IMR-90 (cell line): Measurements from ENCODE around the gene TTC7B. TPM values are rescaled to one million over a fixed set of nuclear protein-coding genes. Genes with fewer than 3 reads are reported as not detected.

Experiments used
- ATAC-seq: fragments of 200-7000 bp; cut with Tn5 transposase; 2 replicates; pipeline ENCODE4 v1.9.1; 2020; ENCODE audit warnings: low read depth, mild to moderate bottlenecking, moderate library complexity
- BruUV-seq: library from RNA; stranded (reverse); fragments of 400-500 nt; replicated peaks from 2 replicates; lab custom pipeline; 2021; lab: Mats Ljungman, UMichigan
- CTCF ChIA-PET: fragments of 300-600 bp; formaldehyde crosslinking; extraction: SDS; loops from one replicate; lab custom pipeline; 2021; ENCODE audit warnings: antibody characterized with exemption; lab: Yijun Ruan, JAX
- POLR2A ChIA-PET: fragments of 300-600 bp; sonication (Branson Sonifier 250); formaldehyde crosslinking; loops from one replicate; lab custom pipeline; 2022; ENCODE audit warnings: antibody characterized with exemption; ENCODE audit not compliant: unreplicated experiment; lab: Charles Lee
- DNase-seq: peaks from one replicate; pipeline ENCODE4 v3.0.0; 2013
- H2AFZ ChIP-seq: replicated peaks from 2 replicates; pipeline ENCODE3; 2013; ENCODE audit warnings: low read length, mild to moderate bottlenecking; ENCODE audit not compliant: poor library complexity
- H2AK5ac ChIP-seq: 2 replicates; pipeline ENCODE4 v1.6.1; 2013; ENCODE audit warnings: low read depth, low read length, inconsistent platforms
- H2AK9ac ChIP-seq: replicated peaks from 2 replicates; pipeline ENCODE3; 2013; ENCODE audit warnings: mild to moderate bottlenecking, low read depth, low read length, moderate library complexity; ENCODE audit not compliant: poor library complexity
- H2BK120ac ChIP-seq: 2 replicates; pipeline ENCODE4 v1.6.1; 2013; ENCODE audit warnings: low read depth, low read length, inconsistent platforms
- H2BK15ac ChIP-seq: 3 replicates; pipeline ENCODE4 v1.6.1; 2013; ENCODE audit warnings: low read depth, low read length, inconsistent platforms
- H2BK20ac ChIP-seq: 2 replicates; pipeline ENCODE4 v1.6.1; 2013; ENCODE audit warnings: low read depth, mild to moderate bottlenecking, inconsistent platforms, low read length, moderate library complexity
- H2BK5ac ChIP-seq: 2 replicates; pipeline ENCODE4 v1.6.1; 2013; ENCODE audit warnings: mild to moderate bottlenecking, low read depth, low read length, inconsistent platforms; ENCODE audit not compliant: poor library complexity, severe bottlenecking
- H3K14ac ChIP-seq: replicated peaks from 2 replicates; pipeline ENCODE4 v1.6.1; 2013; ENCODE audit warnings: low read depth, low read length, inconsistent platforms
- H3K18ac ChIP-seq: 2 replicates; pipeline ENCODE4 v1.6.1; 2013; ENCODE audit warnings: low read depth, low read length, control low read depth
- H3K23ac ChIP-seq: 2 replicates; pipeline ENCODE4 v1.6.1; 2013; ENCODE audit warnings: low read depth, low read length, inconsistent platforms
- H3K27ac ChIP-seq: 2 replicates; pipeline ENCODE4 v1.5.1; 2013; ENCODE audit warnings: mild to moderate bottlenecking, control low read depth, low read length; ENCODE audit not compliant: insufficient read depth
- H3K27me3 ChIP-seq: 2 replicates; pipeline ENCODE4 v1.6.1; 2013; ENCODE audit warnings: low read length; ENCODE audit not compliant: control insufficient read depth, insufficient read depth
- H3K36me3 ChIP-seq: 2 replicates; pipeline ENCODE4 v1.6.1; 2013; ENCODE audit warnings: low read length, mixed read lengths; ENCODE audit not compliant: control insufficient read depth, insufficient read depth
- H3K4ac ChIP-seq: 2 replicates; pipeline ENCODE4 v1.6.1; 2013; ENCODE audit warnings: low read depth, low read length, inconsistent platforms
- H3K4me1 ChIP-seq: 2 replicates; pipeline ENCODE4 v1.6.1; 2013; ENCODE audit warnings: low read length, mixed read lengths; ENCODE audit not compliant: control insufficient read depth, insufficient read depth
- H3K4me2 ChIP-seq: 2 replicates; pipeline ENCODE4 v1.6.1; 2013; ENCODE audit warnings: low read depth, mild to moderate bottlenecking, control low read depth, low read length, moderate library complexity
- H3K4me3 ChIP-seq: 2 replicates; pipeline ENCODE4 v1.5.1; 2013; ENCODE audit warnings: low read depth, mild to moderate bottlenecking, control low read depth, low read length, moderate library complexity; ENCODE audit not compliant: insufficient read depth
- H3K56ac ChIP-seq: 2 replicates; pipeline ENCODE4 v1.6.1; 2013; ENCODE audit warnings: low read length, inconsistent platforms; ENCODE audit not compliant: insufficient read depth; ENCODE audit errors: extremely low read depth
- H3K79me1 ChIP-seq, 2 experiments: 2 replicates each; pipeline ENCODE4 v1.6.1; 2013; ENCODE audit warnings: low read length in 2 of 2, inconsistent platforms in 1 of 2, low read depth in 1 of 2
- H3K9ac ChIP-seq: 2 replicates; pipeline ENCODE4 v1.6.1; 2013; ENCODE audit warnings: low read depth, low read length, control low read depth
- H3K9me1 ChIP-seq: 2 replicates; pipeline ENCODE4 v1.6.1; 2013; ENCODE audit warnings: low read length, inconsistent platforms; ENCODE audit not compliant: insufficient read depth
- H3K9me3 ChIP-seq: 2 replicates; pipeline ENCODE4 v1.6.1; 2013; ENCODE audit warnings: low read length; ENCODE audit not compliant: control insufficient read depth, insufficient read depth
- H4K20me1 ChIP-seq: 2 replicates; pipeline ENCODE4 v1.6.1; 2013; ENCODE audit warnings: low read length, inconsistent platforms; ENCODE audit not compliant: insufficient read depth
- H4K5ac ChIP-seq: 2 replicates; pipeline ENCODE4 v1.6.1; 2013; ENCODE audit warnings: mild to moderate bottlenecking, low read depth, low read length, control low read depth
- H4K8ac ChIP-seq, 2 experiments: 2 replicates each; pipeline ENCODE4 v1.6.1; 2013; ENCODE audit warnings: low read depth in 2 of 2, low read length in 2 of 2, control low read depth in 1 of 2, inconsistent platforms in 1 of 2
- H4K91ac ChIP-seq: 2 replicates; pipeline ENCODE4 v1.6.1; 2013; ENCODE audit warnings: low read depth, low read length, inconsistent platforms; ENCODE audit not compliant: insufficient read depth
- BHLHE40 ChIP-seq: fragments of 150-350 bp; IDR thresholded peaks from 2 replicates; pipeline ENCODE4 v1.6.1; 2016; ENCODE audit warnings: mild to moderate bottlenecking, low read depth, low read length
- CEBPB ChIP-seq: IDR thresholded peaks from 2 replicates; pipeline ENCODE4 v1.6.1; 2012; ENCODE audit warnings: low read depth, low read length, improper control_type of control experiment
- CHD1 ChIP-seq: IDR thresholded peaks from 2 replicates; pipeline ENCODE4 v1.6.1; 2012; ENCODE audit warnings: low read depth, low read length, improper control_type of control experiment
- MAFK ChIP-seq: IDR thresholded peaks from 2 replicates; pipeline ENCODE4 v1.6.1; 2012; ENCODE audit warnings: low read depth, low read length, improper control_type of control experiment
- MXI1 ChIP-seq: IDR thresholded peaks from 2 replicates; pipeline ENCODE4 v1.6.1; 2012; ENCODE audit warnings: low read depth, mild to moderate bottlenecking, low read length, moderate library complexity, borderline replicate concordance
- NFE2L2 ChIP-seq: fragments of 150-350 bp; IDR thresholded peaks from 2 replicates; pipeline ENCODE4 v1.6.1; 2016; ENCODE audit warnings: low read depth, mild to moderate bottlenecking, low read length
- POLR2A ChIP-seq: IDR thresholded peaks from 2 replicates; pipeline ENCODE4 v1.6.1; 2012; ENCODE audit warnings: mild to moderate bottlenecking, low read depth, low read length
- RCOR1 ChIP-seq: IDR thresholded peaks from 2 replicates; pipeline ENCODE4 v1.6.1; 2012; ENCODE audit warnings: mild to moderate bottlenecking, low read length, improper control_type of control experiment; ENCODE audit not compliant: insufficient replicate concordance
- RFX5 ChIP-seq: IDR thresholded peaks from 2 replicates; pipeline ENCODE4 v1.8.0; 2012; ENCODE audit warnings: low read depth, mild to moderate bottlenecking, low read length, moderate library complexity
- SMC3 ChIP-seq: fragments of 150-350 bp; IDR thresholded peaks from 2 replicates; pipeline ENCODE4 v1.6.1; 2016; ENCODE audit warnings: low read depth, mild to moderate bottlenecking, antibody characterized with exemption, low read length, moderate library complexity
- WGBS, 2 experiments: methylation state at CpG; one replicate each; pipeline versions ENCODE4 v1.1.5 to v1.1.7; 2013; ENCODE audit warnings: missing lambda C conversion rate in 2 of 2; ENCODE audit not compliant: insufficient read length in 1 of 2; ENCODE audit errors: extremely low coverage in 2 of 2; 5-methylcytosine and 5-hydroxymethylcytosine counted together
- dilution Hi-C: fragments of 300-500 bp; cut with HindIII; formaldehyde crosslinking; loops from one replicate; pipeline ENCODE4 v1.14.3; 2018; ENCODE audit warnings: low sequenced_read_pairs; ENCODE audit not compliant: unreplicated experiment
- in situ Hi-C: fragments of 300-500 bp; cut with MboI; formaldehyde crosslinking; loops from 3 replicates; pipeline ENCODE4 v1.14.3; 2019; ENCODE audit warnings: low sequenced_read_pairs, inconsistent platforms, mixed read lengths
- intact Hi-C: fragments of 100-400 bp; cut with micrococcal nuclease; formaldehyde crosslinking; loops from 2 replicates; pipeline ENCODE4 v1.10.0; 2022
- polyA plus RNA-seq, 3 experiments: library from polyadenylated mRNA; depleted of rRNA; stranded (reverse); fragments of >200 nt; gene quantifications; 2 replicates each; pipeline ENCODE4 v1.2.3, GENCODE V29; 2012; ENCODE audit warnings: low replicate concordance in 1 of 3
- total RNA-seq: library from RNA; depleted of rRNA; stranded (reverse); fragments of >200 nt; gene quantifications from 2 replicates; pipeline ENCODE4 v1.2.3, GENCODE V29; 2012
- TF ChIP-seq, protein P1 (sequence below): fragments of 150-350 bp; IDR thresholded peaks from 2 replicates; pipeline ENCODE4 v1.6.1; 2017; ENCODE audit warnings: mild to moderate bottlenecking, antibody characterized with exemption, low read length, low read depth
- TF ChIP-seq, protein P2 (sequence below): fragments of 150-350 bp; IDR thresholded peaks from 2 replicates; pipeline ENCODE4 v1.6.1; 2016; ENCODE audit warnings: low read depth, mild to moderate bottlenecking, low read length, moderate library complexity, borderline replicate concordance
- TF ChIP-seq, protein P3 (sequence below): conservative IDR thresholded peaks from 2 replicates; pipeline ENCODE4 v1.5.1; 2012; ENCODE audit warnings: mild to moderate bottlenecking, low read depth, low read length, improper control_type of control experiment

TTC7B gene
- total and polyA plus RNA-seq, 2 of the 4 experiments (the other 2 are of a cell fraction): 18.1 to 35.3 TPM

DNA sequence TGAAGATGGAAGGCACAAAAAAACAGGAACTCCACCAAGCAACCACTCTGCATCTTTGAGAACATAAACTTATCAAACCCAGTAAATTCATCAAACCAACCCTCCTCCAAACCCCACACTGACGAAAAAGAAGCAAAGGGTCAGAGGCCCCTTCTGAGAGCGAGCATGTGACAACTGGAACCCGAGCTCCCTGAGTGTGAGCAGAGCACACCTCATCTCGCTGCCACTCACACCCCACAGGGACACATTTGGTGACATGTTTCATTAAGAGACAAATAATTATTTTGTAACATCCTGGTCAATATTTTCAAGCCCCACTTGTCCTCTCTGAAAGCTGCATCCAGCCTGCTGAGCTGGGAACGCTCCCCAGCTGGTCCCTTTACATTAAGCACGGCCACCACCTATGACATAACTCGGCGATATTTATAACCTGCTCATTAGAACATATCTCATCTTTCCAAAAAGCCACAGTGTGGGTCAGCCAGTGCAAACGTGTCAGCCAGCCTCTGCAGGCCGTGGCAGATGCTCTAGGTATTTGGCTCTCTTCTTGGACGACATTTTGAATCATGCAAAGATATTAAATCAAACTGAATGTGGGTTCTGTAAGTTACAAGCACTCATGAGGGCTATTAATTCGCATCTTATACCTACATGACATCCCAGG, 120.1 kb downstream of the TTC7B start:
- in situ Hi-C loops: loop anchor here (5.0 to 10.0 kb wide), 2 partner anchors 291 to 394 kb away; no protein-coding TSS in a partner anchor
- Histone ChIP-seq H3K4me3 (no peak overlapping the region), H3K79me1 (peaks cover 0 to 7% of the 10 kb centered on the region in 2 experiments; a peak in 1 of 4 replicates), H3K36me3 (no peaks in the 10 kb centered on the region), H4K8ac (no peak overlapping the region), H2AFZ (no peak overlapping the region), H3K14ac (no peak overlapping the region), H2BK15ac (no peak overlapping the region), H3K9me1 (peaks cover 3% of the 10 kb centered on the region; the same call in 1 of the 2 replicates), H3K27ac (no peak overlapping the region), H3K4me1 (peaks cover 2% of the 10 kb centered on the region; the same call in 1 of the 2 replicates), H3K4ac (no peak overlapping the region), H4K5ac (no peak overlapping the region), H2BK5ac (no peak overlapping the region), H3K56ac (no peak overlapping the region), H3K9ac (no peak overlapping the region), H3K9me3 (no peaks in the 10 kb centered on the region), H2BK120ac (no peak overlapping the region), H2AK9ac (no peak overlapping the region), H4K91ac (no peak overlapping the region), H3K4me2 (no peak overlapping the region), H3K23ac (no peak overlapping the region), H2BK20ac (no peak overlapping the region), H3K27me3 (no peaks in the 10 kb centered on the region), H2AK5ac (no peak overlapping the region), H4K20me1 (no peaks in the 10 kb centered on the region), H3K18ac (no peak overlapping the region)
- no TSS peak for BruUV-seq
- intact Hi-C loops: loop anchor here (10.0 kb wide), 1 partner anchor 171 kb away; no protein-coding TSS in a partner anchor
- DNase-seq (no peak), ATAC-seq (no peak)
- CTCF ChIA-PET: interaction anchor here (0.6 to 1.9 kb wide), 4 partner anchors 9 to 395 kb away, joined by 4 to 10 read pairs (median 8); no protein-coding TSS in a partner anchor
- POLR2A ChIA-PET: no interaction called here
- dilution Hi-C loops: no loop called here
- no CpG with 5 or more reads among the region's 12 CpGs for WGBS, 2 experiments
- TF ChIP-seq RFX5 (no peak), NFE2L2 (no peak), MAFK (no peak), RCOR1 (no peak), POLR2A (no peak), CEBPB (no peak), BHLHE40 (no peak), MXI1 (no peak), CHD1 (no peak), SMC3 (no peak)
- TF ChIP-seq, protein P1, sequence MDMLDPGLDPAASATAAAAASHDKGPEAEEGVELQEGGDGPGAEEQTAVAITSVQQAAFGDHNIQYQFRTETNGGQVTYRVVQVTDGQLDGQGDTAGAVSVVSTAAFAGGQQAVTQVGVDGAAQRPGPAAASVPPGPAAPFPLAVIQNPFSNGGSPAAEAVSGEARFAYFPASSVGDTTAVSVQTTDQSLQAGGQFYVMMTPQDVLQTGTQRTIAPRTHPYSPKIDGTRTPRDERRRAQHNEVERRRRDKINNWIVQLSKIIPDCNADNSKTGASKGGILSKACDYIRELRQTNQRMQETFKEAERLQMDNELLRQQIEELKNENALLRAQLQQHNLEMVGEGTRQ: no peak
- TF ChIP-seq, protein P2, sequence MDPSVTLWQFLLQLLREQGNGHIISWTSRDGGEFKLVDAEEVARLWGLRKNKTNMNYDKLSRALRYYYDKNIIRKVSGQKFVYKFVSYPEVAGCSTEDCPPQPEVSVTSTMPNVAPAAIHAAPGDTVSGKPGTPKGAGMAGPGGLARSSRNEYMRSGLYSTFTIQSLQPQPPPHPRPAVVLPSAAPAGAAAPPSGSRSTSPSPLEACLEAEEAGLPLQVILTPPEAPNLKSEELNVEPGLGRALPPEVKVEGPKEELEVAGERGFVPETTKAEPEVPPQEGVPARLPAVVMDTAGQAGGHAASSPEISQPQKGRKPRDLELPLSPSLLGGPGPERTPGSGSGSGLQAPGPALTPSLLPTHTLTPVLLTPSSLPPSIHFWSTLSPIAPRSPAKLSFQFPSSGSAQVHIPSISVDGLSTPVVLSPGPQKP: no peak
- TF ChIP-seq, protein P3, sequence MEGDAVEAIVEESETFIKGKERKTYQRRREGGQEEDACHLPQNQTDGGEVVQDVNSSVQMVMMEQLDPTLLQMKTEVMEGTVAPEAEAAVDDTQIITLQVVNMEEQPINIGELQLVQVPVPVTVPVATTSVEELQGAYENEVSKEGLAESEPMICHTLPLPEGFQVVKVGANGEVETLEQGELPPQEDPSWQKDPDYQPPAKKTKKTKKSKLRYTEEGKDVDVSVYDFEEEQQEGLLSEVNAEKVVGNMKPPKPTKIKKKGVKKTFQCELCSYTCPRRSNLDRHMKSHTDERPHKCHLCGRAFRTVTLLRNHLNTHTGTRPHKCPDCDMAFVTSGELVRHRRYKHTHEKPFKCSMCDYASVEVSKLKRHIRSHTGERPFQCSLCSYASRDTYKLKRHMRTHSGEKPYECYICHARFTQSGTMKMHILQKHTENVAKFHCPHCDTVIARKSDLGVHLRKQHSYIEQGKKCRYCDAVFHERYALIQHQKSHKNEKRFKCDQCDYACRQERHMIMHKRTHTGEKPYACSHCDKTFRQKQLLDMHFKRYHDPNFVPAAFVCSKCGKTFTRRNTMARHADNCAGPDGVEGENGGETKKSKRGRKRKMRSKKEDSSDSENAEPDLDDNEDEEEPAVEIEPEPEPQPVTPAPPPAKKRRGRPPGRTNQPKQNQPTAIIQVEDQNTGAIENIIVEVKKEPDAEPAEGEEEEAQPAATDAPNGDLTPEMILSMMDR: no peak
